GM18861 (cell line): ENCODE measurements around the gene GXYLT2.
"Not testable (repeated sequence)": the region's sequence is repeated elsewhere in the genome, so short reads cannot be mapped to it uniquely, and the experiment has no call there.

Experiments
- ATAC-seq: cut with Tn5 transposase; IDR thresholded peaks from one replicate; pipeline ENCODE4 v1.9.1; 2021; ENCODE audit not compliant: unreplicated experiment

Gene GXYLT2

GRCh38 chr3:72972706-72973030 is 84.8 kb downstream of the GXYLT2 start:
- ATAC-seq: no peak

- no peak for ATAC-seq
Measured at GRCh38 chr3:72973031-72973723, 85.3 kb downstream of the GXYLT2 start.

- ATAC-seq: no peak
Measured at GRCh38 chr3:72973786-72974185, 85.9 kb downstream of the GXYLT2 start.

- ATAC-seq: no peak
Measured at GRCh38 chr3:72974956-72975355, 87.1 kb downstream of the GXYLT2 start.

- ATAC-seq: no peak
Measured at GRCh38 chr3:72976281-72976741, 88.5 kb downstream of the GXYLT2 start.

- peak; percentile 81 for ATAC-seq
Measured at GRCh38 chr3:72977060-72977808, 89.4 kb downstream of the GXYLT2 start.

GRCh38 chr3:72982609-72983366 is 94.9 kb downstream of the GXYLT2 start:
- no peak for ATAC-seq

GRCh38 chr3:72985576-72985975 is 97.7 kb downstream of the GXYLT2 start:
- ATAC-seq: no peak

- no peak for ATAC-seq
Measured at GRCh38 chr3:72990701-72991395, 103.0 kb downstream of the GXYLT2 start.

- no peak for ATAC-seq
Measured at GRCh38 chr3:72991522-72991921, 103.7 kb downstream of the GXYLT2 start.

GRCh38 chr3:72993391-72993790 is 105.5 kb downstream of the GXYLT2 start:
- no peak for ATAC-seq

GRCh38 chr3:72995337-72995736 is 107.5 kb downstream of the GXYLT2 start:
- ATAC-seq: no peak

GRCh38 chr3:72996121-72996472 is 108.3 kb downstream of the GXYLT2 start:
- ATAC-seq: no peak

GRCh38 chr3:72996473-72997333 is 108.9 kb downstream of the GXYLT2 start, which contains the start of gene PPP4R2:
PPP4R2 (plus strand) TSS chr3:72996811; CDS start chr3:72997038, 227 bp downstream.
- ATAC-seq: peak; percentile 76

GRCh38 chr3:72997421-72997961 is 109.6 kb downstream of the GXYLT2 start:
- no peak for ATAC-seq

- ATAC-seq: no peak
Measured at GRCh38 chr3:72998466-72998865, 110.6 kb downstream of the GXYLT2 start.

- no peak for ATAC-seq
Measured at GRCh38 chr3:72999951-73000350, 112.1 kb downstream of the GXYLT2 start.

- ATAC-seq: not testable (repeated sequence)
Measured at GRCh38 chr3:73003050-73003449, 115.2 kb downstream of the GXYLT2 start.

- no peak for ATAC-seq
Measured at GRCh38 chr3:73004316-73004715, 116.5 kb downstream of the GXYLT2 start.
